Calu3 (cell line): ENCODE data around the gene CDH4. TPM values are rescaled to one million over a fixed set of nuclear protein-coding genes. Genes with fewer than 3 reads are reported as not detected.

Experiments
- BruUV-seq: library from RNA; stranded (reverse); fragments of 400-500 nt; replicated peaks from 2 replicates; lab custom pipeline; 2021; lab: Mats Ljungman, UMichigan
- CTCF ChIA-PET: fragments of 300-600 bp; sonication (Branson Sonifier 250); formaldehyde crosslinking; loops from one replicate; lab custom pipeline; 2022; ENCODE audit warnings: antibody characterized with exemption; lab: Charles Lee
- DNase-seq: peaks from one replicate; pipeline ENCODE4 v3.0.0; 2022
- H3K27ac Mint-ChIP-seq: one replicate; pipeline ENCODE4 v1.8.0; 2022; ENCODE audit warnings: mixed read lengths; ENCODE audit not compliant: unreplicated experiment
- H3K27me3 Mint-ChIP-seq: one replicate; pipeline ENCODE4 v1.8.0; 2022; ENCODE audit warnings: mixed read lengths; ENCODE audit not compliant: unreplicated experiment
- H3K36me3 Mint-ChIP-seq: one replicate; pipeline ENCODE4 v1.8.0; 2022; ENCODE audit warnings: mild to moderate bottlenecking, moderate library complexity, mixed read lengths; ENCODE audit not compliant: insufficient read depth, unreplicated experiment
- H3K4me1 Mint-ChIP-seq: one replicate; pipeline ENCODE4 v1.8.0; 2022; ENCODE audit warnings: mild to moderate bottlenecking, low read depth, mixed read lengths; ENCODE audit not compliant: unreplicated experiment
- H3K4me3 Mint-ChIP-seq: one replicate; pipeline ENCODE4 v1.8.0; 2022; ENCODE audit warnings: mild to moderate bottlenecking, low read depth, moderate library complexity, mixed read lengths; ENCODE audit not compliant: unreplicated experiment
- H3K9me3 Mint-ChIP-seq: one replicate; pipeline ENCODE4 v1.8.0; 2022; ENCODE audit warnings: low read depth, mixed read lengths; ENCODE audit not compliant: unreplicated experiment
- intact Hi-C: fragments of 100-400 bp; cut with micrococcal nuclease; formaldehyde crosslinking; loops from one replicate; pipeline ENCODE4 v1.10.0; 2022; ENCODE audit not compliant: unreplicated experiment
- total RNA-seq: library from RNA; stranded (reverse); gene quantifications from 2 replicates; pipeline ENCODE4 v1.2.3, GENCODE V29; 2022
- TF ChIP-seq, protein P1 (sequence below): fragments of 200-600 bp; IDR thresholded peaks from one replicate; pipeline ENCODE4 v1.8.0; 2022; ENCODE audit warnings: antibody characterized with exemption; ENCODE audit not compliant: unreplicated experiment

CDH4 gene
- total RNA-seq, 1 experiment from 2014 or later, result not detected

- TF ChIP-seq, protein P1, sequence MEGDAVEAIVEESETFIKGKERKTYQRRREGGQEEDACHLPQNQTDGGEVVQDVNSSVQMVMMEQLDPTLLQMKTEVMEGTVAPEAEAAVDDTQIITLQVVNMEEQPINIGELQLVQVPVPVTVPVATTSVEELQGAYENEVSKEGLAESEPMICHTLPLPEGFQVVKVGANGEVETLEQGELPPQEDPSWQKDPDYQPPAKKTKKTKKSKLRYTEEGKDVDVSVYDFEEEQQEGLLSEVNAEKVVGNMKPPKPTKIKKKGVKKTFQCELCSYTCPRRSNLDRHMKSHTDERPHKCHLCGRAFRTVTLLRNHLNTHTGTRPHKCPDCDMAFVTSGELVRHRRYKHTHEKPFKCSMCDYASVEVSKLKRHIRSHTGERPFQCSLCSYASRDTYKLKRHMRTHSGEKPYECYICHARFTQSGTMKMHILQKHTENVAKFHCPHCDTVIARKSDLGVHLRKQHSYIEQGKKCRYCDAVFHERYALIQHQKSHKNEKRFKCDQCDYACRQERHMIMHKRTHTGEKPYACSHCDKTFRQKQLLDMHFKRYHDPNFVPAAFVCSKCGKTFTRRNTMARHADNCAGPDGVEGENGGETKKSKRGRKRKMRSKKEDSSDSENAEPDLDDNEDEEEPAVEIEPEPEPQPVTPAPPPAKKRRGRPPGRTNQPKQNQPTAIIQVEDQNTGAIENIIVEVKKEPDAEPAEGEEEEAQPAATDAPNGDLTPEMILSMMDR, result no peak
- H3K9me3 Mint-ChIP-seq, result peaks cover 12% of the 10 kb centered on the region
- no peaks in the 10 kb centered on the region for H3K36me3 Mint-ChIP-seq
- intact Hi-C loops, result no loop called here
- H3K4me3 Mint-ChIP-seq, result no peak overlapping the region
- no peak for DNase-seq
- CTCF ChIA-PET, result no interaction called here
- peaks cover 33% of the 10 kb centered on the region for H3K27me3 Mint-ChIP-seq
- no peak overlapping the region for H3K27ac Mint-ChIP-seq
- BruUV-seq, result no TSS peak
- no peaks in the 10 kb centered on the region for H3K4me1 Mint-ChIP-seq
Measured at GRCh38 chr20:61570646-61571195, 318.7 kb downstream of the CDH4 start.

DNA sequence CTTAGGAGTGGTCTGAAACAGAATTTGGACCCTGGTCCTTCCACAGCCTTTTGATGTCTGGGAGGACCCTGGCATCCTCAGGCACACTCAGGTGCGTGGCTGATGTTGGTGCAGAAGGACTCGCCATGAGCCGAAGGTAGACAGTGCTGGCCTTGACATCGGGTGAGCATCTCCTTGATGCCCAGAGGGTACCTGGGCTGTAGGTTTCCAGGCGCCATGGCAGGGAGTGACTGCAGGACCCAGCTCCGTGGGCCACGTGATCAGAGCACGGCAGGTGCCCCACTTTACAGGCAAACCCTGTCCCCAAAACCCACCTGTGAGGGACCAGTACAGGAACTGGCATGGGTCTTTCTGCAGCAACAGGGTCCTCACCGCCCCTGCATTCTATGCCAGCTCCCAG lies 319.2 kb downstream of the CDH4 start:
- CTCF ChIA-PET, result no interaction called here
- Mint-ChIP-seq H3K4me3 (no peak overlapping the region), H3K27ac (no peak overlapping the region), H3K4me1 (no peaks in the 10 kb centered on the region), H3K27me3 (peaks cover 28% of the 10 kb centered on the region), H3K9me3 (peaks cover 7% of the 10 kb centered on the region), H3K36me3 (no peaks in the 10 kb centered on the region)
- BruUV-seq, result no TSS peak
- TF ChIP-seq, protein P1, result no peak
- no peak for DNase-seq
- intact Hi-C loops, result no loop called here

DNA sequence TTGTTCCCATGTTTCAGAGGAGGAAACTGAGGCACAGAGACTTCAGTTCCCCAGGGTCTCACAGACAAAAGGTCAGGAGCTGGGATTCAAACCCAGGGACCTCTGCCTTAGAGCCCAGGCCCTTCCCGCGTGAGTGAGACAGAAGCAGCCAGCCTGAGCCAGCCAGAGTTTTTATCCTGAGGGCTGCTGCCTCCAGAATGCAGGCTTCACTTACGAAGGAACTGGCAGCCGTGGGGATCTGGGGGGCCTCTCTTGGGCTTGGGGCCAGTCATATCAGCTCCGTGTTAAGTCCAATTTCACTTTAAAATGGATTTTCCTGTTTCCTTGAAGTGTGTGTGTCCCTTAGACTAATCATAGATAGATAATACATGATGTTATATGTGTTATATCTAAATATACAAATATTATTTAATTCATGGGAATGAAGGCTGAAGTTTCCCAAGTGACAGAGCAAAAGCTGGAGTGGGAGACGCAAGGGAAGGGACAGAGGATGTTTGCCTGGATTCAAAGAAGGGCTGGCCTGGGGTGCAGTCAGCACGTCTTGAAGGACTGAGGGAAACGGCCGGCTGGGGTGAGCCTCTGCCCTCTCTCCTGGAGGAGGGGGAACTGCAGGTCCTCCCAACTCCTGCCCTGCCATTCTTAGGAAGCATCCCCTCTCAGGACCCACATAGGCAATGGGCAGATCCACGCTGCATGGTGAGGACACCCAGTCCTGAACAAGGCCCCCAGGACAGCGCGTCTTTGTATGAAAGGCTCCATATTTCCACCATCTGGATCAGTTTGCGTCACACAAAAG lies 320.1 kb downstream of the CDH4 start:
- Mint-ChIP-seq H3K36me3 (no peaks in the 10 kb centered on the region), H3K27ac (no peak overlapping the region), H3K9me3 (peaks cover 7% of the 10 kb centered on the region), H3K4me3 (no peak overlapping the region), H3K27me3 (peaks cover 27% of the 10 kb centered on the region), H3K4me1 (no peaks in the 10 kb centered on the region)
- DNase-seq, result no peak
- TF ChIP-seq, protein P1, result no peak
- no TSS peak for BruUV-seq
- intact Hi-C loops, result no loop called here
- CTCF ChIA-PET, result no interaction called here

DNA sequence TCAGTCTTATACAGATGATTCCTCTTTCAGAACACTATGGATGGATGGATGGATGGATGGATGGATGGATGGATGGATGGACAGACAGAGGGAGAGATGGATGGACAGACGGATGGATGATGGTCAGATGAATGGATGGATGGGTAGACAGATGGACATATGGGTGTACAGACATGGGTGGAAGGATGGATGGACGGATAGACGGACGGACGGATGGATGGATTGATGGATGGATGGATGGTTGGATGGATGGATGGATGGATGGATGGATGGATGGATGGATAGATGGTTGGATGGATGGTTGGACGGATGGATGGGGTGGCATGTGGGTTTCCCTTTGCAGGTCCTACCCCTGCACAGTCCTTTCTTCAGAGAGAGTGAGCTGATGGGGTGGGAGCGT lies 320.7 kb downstream of the CDH4 start:
- no peak for DNase-seq
- CTCF ChIA-PET, result no interaction called here
- Mint-ChIP-seq H3K9me3 (peaks cover 7% of the 10 kb centered on the region), H3K4me3 (no peak overlapping the region), H3K27ac (no peak overlapping the region), H3K27me3 (peaks cover 27% of the 10 kb centered on the region), H3K4me1 (no peaks in the 10 kb centered on the region), H3K36me3 (no peaks in the 10 kb centered on the region)
- TF ChIP-seq, protein P1, result no peak
- intact Hi-C loops, result no loop called here
- BruUV-seq, result no TSS peak
